Pulmonary artery endothelial cell (primary cell): Measurements from ENCODE around the gene L1TD1. TPM values are rescaled to one million over a fixed set of nuclear protein-coding genes. Genes with fewer than 3 reads are reported as not detected.
"Not testable (repeated sequence)": the region's sequence is repeated elsewhere in the genome, so short reads cannot be mapped to it uniquely, and the experiment has no call there.

Experiments
- DNase-seq: peaks from one replicate; pipeline ENCODE4 v3.0.0-alpha.2; 2011; ENCODE audit warnings: low read depth, low spot score
- total RNA-seq: library from RNA; depleted of rRNA; stranded (reverse); fragments of >200 nt; gene quantifications from 2 replicates; pipeline ENCODE4 v1.2.3, GENCODE V29; 2014

The L1TD1 gene
- total RNA-seq, 1 donor from 2014 or later, result not detected

DNA sequence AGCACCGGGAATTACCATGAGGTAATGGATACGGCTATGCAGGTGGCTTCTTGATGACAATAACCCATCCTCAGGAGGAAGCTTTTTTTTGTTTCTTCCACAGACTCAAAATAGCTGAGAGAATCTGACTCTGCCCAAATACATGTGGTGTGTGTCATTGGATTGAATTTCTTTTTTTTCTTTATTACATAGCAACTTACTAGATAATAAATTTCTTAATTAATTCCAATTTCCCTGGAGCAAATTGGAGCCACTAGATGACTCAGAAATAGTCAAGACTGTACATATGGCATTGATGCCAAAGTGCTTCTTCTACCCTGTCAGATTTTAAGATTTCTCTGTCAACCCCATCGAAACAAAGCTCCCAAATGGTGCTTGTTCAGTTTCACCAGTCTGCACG is 42.7 kb downstream of the L1TD1 start:
- no peak for DNase-seq

- DNase-seq, result no peak
These were observed 43.3 kb downstream of the L1TD1 start for GRCh38 chr1:62237950-62238374.

DNA sequence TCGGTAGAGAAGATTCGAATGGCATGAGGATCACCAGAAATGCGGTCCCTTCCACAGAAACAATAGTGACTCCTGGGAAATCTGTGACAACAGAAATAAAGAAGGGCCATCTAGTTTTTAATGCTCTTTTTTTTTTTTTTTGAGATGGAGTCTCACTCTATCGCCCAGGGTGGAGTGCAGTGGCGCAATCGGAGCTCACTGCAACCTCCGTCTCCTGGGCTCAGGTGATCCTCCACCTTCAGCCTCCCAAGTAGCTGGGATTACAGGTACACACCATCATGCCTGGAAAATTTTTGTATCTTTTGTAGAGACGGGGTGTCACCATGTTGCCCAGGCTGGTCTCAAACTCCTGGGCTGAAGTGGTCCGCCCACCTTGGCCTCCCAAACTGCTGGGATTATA is 43.9 kb downstream of the L1TD1 start:
- no peak for DNase-seq

- DNase-seq, result not testable (repeated sequence)
These were observed 45.2 kb downstream of the L1TD1 start for GRCh38 chr1:62239652-62240403.

DNA sequence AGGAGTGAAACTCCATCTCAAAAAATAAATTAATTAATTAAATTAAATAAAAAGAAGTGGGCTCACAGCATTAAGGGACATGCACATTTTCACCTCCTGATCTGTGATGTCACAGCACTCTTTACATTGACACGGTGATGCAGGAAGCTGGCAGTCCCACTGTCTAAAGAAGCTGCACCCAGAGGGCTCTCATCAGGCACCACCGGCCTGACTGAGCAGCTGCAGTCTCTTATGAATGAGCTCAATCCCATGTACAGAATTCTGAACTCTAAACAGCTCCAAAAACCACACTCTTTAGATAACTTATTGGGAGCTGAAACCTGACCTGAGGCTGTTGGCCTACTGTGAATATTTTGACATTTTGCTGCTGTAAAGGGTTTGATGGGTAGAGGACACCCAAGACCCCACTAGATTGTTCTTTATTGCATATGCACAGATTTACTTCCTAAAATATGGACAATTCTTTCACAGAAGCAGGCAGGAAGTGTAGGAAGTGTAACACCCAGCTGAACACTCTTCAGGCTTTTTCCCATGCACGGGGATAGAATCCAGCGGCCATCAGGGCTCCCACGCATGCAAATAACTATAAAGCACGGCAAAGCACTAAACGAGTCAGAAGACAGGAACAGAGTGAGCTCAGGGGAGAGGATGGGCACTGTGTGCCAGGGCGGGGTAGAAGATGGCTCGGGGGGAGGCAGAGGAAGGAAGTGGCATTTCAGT is 46.2 kb downstream of the L1TD1 start:
- DNase-seq, result no peak

GRCh38 chr1:62241371-62242131 is 46.9 kb downstream of the L1TD1 start:
- DNase-seq, result no peak

- DNase-seq, result not testable (repeated sequence)
These were observed 49.7 kb downstream of the L1TD1 start for GRCh38 chr1:62244380-62244779.

GRCh38 chr1:62245201-62245600 is 50.6 kb downstream of the L1TD1 start:
- no peak for DNase-seq

DNA sequence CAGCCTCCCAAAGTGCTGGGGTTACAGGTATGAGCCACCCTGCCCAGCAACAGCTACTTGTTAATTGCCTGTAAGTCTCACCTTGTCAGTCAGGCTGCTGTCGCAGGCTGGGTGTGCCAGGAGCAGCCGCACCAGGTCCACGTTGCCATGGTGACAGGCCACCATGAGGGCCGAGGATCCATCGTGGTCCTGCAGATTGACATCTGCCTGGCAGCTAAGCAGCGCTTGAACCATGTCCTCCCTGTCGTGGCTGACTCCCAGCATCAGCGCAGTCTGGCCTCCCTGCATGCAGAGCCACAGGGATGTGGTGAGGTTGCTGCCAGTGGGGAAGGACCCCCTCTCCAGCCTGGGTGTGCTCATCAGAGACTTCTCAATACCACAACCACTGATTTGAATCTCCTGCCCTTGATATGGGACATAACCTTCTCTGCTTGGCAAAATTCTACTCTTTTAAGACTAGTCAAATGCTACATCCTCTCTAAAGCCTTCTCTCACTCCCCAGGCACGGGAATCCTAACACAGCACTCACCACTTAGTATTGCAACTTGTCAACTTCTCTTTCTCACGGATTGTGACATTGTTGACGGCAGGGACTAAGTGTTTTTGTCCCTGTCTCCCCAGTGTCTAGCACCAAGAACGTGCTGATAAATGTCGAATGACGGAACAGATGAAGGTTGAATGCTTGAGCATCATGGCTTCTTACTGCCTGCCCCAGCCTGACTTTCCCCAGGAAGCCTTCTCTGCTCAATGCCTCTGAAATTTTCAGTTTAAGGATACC is 52.9 kb downstream of the L1TD1 start:
- no peak for DNase-seq

GRCh38 chr1:62250126-62250726 is 55.6 kb downstream of the L1TD1 start:
- DNase-seq, result no peak

GRCh38 chr1:62259551-62259950 is 64.9 kb downstream of the L1TD1 start:
- no peak for DNase-seq

DNA sequence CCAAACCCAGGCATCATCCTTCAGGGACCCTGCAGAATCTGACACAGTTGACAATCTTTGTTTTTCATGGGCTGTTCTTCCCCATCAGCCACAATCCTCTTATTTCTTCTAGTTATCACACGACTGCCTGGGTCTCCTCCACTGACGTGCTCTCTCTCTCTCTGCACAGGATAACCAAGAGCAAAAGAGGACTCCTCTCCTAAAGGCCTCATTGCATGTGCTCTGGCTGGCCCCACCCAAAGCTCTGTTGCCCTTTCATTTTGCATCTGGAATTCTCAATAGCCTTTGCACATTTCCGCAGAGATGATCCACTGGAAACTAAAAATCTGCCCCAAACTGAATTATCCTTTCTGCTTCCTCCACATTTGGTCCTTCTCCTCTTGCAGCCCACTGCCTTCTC is 66.0 kb downstream of the L1TD1 start:
- no peak for DNase-seq

Other genes with a start within 250 kb of the L1TD1 start
- not detected in 2 replicates for gene KANK4, start 124.6 kb downstream of the L1TD1 start, total RNA-seq
- 37.8 and 45.0 TPM in 2 replicates for gene USP1, start 242.2 kb downstream of the L1TD1 start, total RNA-seq